Activated CD8-positive, alpha-beta memory T cell treated with anti-CD3 and anti-CD28 coated beads for 48 hours (primary cell): ENCODE measurements around the gene GUCA2A.

Experiments
- DNase-seq, 3 experiments: peaks; one replicate each; pipeline ENCODE4 v3.0.0-alpha.2; 2020; ENCODE audit warnings: low read depth in 2 of 3, low spot score in 2 of 3

GUCA2A gene

DNA sequence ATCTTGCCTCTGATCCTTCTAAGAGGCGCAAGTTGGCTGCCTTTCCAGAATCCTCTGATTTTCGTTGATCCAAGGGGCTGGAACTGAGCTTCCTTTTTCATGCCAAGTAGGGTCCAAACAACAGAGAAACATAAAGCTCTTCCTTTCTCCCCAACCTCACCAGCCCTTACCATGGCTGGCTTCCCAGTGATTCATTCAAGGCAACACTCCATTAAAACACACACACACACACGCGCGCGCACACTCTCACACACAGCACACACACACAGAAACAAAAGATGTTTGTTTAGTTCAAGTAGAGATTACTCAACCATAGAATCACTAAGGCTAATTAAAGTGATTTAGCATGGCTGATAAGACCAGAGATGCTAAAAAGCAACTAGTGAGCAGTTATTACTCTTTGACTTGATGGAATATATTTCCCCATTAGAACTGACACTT is 13.0 kb upstream of the GUCA2A start:
- no peak for DNase-seq

- no peak for DNase-seq
Observed at GRCh38 chr1:42176902-42177519, 12.5 kb upstream of the GUCA2A start.

DNA sequence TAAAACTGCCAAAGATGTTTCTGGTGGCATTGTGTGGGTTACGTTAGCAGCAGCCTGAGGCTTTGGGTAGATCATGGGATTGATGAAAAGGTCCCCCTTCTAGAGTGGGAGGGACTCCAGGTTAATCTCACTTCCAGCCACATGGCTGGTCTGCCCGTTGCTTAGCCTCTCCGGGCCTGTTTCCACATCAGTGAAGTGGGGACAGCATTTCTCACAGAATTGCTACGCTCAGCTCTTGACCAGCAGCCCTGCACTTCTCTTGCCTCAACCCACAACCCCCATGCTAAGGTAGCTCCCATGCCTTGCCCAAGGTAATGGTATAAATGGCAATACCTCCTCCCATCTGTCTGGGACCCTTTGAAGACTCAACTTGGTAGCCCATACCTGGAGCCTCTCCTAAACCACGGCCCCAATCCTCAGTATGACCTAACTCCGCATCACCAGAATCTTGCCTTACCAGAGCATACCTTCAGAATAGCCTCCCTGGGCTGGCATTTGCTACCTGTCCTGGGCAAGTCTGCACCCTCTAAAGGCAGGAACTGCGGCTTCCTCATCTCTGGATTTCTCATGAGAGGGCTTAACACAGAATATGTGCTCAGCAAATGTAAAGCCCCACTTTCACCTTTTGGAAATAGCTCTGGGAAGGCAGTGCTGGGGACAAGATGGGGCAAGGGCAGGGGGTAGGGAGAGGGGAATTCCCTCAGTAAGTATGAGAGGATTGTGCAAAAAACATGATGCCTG is 10.9 kb upstream of the GUCA2A start:
- no peak for DNase-seq

DNA sequence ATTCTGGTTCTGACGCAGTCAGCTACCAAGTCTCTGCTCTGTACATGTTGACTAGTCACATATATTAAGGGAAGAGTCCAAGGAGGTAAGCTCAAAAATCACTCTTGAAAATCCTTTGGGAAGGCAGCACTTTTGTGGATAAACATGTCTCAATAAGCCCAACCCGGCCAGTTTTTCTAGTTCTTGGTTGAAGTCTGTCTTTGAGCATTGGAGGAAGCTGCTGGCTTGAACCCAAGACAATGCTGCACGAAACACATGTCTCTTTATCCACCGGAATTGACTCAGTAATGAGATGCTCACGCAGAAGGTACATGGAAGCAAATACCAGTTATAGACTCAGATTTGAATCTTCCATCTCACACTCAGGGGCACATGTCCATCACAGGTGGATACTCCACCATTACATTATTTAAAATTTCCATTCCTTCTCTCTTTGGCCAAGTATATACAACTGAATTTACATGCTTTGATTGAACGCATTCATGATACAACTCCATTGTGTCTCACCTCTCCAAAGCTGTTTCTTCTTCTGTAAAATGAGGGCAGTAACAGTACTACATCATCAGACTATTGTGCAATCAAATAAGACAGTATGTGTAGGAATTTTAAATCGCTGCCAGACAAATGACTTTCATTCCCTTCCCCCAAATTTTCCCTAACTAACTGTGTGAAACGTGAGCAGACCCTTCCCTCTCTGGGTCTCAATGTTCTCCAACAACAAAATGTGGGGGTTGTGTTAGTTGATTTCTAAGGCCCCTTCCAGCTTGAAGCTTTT is 9.6 kb upstream of the GUCA2A start:
- DNase-seq = no peak

DNA sequence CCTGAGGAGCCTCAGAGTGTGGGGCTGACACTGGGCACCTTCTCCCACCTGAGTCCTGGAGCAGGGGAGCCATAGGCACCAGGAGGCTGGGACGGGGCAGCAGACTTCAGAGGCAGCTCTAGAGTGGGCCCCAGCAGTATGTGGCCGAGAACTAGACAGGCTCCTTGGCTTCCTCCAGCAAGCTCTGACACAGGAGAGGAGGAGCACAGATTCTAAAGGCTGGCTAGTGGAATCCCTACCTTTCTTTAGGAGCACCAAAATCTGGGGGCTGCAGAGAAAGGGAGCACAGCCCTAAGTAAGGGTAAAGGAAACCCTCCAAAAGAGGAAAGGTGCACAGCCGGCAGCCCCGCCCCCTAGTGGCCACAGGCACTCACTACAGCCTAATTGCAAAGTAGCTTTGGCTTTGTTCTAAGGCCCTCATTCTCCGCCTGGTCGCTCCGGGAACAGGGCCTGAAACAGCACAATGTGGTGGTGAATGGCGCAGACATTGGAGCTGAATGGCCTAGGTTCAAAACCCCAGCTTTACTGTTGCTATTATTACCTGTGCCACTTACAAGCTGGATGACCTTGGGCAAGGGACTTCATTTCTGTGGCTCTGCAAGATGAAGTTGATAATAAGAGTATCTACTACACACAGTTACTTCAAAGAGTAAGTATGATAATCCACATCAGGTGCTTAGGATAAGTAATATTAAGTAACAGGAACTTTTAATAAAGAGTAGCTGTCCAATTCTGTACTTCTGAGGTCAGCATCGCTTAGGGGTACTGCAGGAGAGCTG is 8.8 kb upstream of the GUCA2A start:
- peak; percentile 15 to 55 (median 52) for DNase-seq

DNA sequence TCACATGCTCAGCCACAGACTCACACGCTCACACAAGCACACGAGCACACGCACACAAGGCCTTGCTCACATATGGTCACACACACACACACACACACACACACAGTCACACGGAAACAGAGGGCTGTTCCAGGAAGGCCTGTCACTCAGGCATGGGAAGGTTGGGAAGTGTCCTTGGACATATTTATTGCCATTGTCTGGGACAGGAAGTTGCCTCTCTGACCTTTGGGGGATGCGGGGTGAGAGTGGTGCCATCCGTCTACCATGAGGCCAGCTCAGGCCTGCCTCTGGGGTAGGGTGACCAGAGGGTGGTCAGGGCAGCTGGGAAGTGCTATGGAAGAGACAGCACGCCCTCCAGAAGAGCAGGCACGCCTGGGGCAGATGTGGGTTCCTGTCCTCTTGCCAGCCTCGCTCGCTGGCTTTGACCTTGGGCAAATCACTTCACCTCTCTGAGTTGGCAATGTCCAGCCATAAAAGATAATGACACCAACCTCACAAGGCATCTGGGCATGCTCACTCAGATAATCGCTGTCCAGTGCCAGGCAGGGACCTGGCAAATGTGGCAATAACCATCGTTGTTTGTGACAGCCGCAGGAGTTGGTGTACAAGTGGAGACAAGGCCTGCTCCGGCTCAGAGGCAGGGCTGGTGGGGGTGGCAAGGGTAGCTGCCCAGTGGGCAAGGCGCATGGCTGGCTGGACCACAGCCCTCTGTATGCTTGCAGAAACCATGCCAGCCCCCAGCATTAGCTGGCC is 8.0 kb upstream of the GUCA2A start:
- no peak for DNase-seq

DNA sequence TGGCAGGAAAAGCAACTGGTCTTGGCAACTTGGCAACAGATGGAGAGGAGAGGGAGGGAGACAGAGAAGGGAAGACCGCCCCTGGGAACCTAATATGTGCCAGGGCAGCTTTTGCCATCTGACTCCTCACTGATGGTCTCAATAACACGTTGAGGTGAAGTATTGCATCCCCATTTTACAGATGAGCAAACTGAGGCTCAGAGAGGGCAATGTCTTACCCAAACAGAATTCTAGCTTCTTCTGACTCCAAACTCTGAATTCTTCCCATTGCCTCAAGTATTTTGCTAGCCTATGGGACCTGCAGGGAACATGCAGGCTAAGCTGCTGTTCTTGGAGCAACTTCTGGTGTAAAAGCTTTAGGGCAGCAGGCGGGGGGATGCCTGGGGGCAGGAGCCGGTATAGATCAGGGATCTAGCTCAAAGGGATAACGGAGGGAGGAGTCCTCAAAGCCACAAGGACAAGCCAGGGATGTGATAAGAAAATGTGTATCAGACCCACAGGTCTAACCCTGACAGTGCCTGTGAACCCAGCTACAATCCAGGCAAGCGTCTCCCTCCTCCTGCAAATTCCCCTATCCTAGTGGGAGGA is 7.2 kb upstream of the GUCA2A start:
- DNase-seq = no peak

- no peak for DNase-seq
Observed at GRCh38 chr1:42170779-42171621, 6.5 kb upstream of the GUCA2A start.

DNA sequence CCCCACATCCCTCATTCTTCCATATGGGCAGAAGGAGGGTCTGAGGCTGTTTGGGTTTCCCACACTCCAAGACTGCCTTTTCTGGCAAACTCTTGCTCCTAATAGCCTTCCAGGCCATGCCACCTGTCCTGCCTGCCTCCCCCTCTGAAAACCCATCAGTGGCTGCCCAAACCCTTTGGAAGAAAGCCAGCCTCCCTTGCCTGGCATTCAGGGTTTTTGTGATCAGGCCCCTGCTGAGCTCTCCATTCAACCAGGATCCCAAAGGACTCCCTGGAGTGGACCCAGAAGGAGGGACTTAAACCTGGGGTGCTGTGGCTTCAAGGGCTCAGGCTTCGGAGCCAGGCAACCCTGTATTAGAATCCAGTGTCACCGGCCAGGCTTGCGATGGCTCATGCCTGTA is 4.2 kb upstream of the GUCA2A start:
- DNase-seq = no peak

DNA sequence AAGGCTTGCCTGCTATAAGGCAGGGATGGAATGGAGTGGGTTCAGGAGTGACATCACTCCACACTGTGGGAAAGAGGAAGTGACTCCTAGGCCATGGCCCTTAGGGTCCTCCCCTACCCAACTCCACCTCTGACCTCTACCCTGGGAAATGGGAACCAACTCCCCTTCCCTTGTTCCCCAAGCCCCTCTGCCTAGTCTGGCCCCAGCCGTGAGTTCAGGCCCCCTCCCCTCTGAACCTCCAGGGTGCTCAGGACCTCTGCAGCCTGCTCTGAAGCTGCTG is 3.8 kb upstream of the GUCA2A start:
- DNase-seq = no peak

DNA sequence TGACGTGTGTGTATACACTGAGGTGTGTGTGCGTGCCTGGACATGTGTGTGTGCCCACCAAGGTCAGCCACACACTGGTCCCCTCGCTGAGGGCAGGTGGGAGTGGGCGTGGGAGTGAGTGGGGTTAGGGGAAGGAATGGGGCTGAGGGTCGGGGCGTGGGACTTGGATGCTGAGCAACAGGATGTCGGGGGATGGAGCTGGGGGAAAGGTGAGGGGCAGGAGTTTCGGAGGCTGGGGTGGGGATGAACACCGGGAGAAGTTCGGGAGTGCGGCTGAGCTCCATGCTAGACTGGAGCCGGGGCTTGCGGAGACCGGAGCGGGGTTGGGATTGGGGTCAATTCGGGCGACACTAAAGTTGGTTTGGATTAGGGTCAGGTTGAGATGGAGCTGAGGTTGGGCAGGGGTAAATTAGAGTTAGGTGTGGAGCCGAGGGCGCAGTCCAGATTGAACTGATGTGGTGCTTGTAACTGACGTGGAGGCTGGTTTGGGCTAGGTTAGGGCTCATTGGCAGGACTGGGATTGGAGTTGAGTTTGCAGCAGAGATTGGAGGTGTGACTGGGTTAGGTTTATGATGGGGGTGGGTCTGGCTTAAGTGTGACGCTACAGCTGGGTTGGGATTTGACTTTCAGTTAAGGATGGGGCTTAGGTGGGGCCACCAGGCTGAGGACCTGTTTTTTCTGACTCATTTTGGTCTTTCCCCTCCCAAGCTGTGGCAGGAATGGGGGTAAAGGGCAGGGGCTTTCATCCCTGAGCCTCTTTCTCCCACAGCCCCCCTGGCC is 3.3 kb upstream of the GUCA2A start:
- DNase-seq = no peak

GRCh38 chr1:42165511-42166210 is 1.1 kb upstream of the GUCA2A start:
- DNase-seq = no peak

GRCh38 chr1:42163536-42164503 is 725 bp downstream of the GUCA2A start:
- DNase-seq = no peak

DNA sequence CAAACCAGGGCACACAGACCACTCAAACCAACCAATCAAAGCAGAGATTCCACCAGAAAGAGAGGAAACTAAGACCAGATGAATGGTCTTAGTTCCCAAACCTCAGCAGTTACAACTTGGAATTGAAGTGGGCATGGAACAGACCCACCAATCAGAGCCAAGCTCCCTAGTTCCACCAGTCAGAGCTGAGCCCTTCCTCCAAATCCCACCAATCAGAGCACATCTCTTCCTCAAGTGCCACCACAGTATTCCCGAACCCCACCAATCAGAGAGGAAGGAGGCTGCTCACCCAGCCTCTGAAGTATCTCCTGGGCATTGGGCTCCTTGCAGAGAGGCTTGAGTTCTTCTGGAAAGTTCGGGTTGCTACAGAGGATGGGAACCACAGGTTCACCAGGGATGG is 1.4 kb downstream of the GUCA2A start:
- DNase-seq = no peak

DNA sequence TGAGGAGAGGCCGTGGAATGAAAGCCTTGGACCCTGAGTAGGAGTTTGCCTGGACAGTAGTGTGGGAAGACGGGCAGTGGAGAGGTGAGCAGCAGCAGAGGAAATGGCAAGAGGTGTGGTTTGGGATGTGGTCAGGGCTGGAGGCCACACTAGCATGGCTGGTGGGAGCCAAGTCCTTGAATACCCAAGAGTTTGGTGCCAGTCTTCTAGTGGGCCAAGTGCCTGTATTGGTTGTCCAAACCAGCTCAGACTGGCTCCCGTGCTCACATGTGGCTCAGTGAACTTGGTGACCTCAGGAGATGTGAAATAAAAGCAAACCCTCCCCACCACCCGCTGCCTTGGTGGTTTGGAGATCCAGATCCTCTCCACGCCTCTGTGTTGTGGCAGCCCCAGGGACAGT is 2.4 kb downstream of the GUCA2A start:
- no peak for DNase-seq

DNA sequence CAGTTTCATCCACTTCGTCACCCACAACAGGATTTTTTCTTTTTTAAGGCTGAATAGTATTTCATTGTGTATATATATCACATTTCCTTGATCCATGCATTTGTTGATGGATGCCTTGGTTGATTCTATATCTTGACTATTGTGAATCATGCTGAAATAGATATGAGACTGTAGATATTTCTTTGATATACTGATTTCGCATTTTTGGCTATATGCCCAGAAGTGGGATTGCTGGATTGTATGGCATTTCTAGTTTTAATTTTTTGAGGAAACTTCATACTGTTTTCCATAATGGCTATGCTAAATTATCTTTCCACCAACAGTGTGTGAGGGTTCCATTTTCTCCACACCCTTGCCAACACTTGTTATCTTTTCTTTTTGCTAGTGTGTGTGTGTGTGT is 6.4 kb downstream of the GUCA2A start:
- no peak for DNase-seq

GRCh38 chr1:42157667-42158066 is 6.9 kb downstream of the GUCA2A start:
- no peak for DNase-seq
